SK-N-SH (cell line): ENCODE measurements around the gene OCA2.

ENCODE experiments used
- CTCF ChIP-seq: fragments of 200-600 bp; sonication (generic); IDR thresholded peaks from 2 replicates; pipeline ENCODE4 v1.6.1; 2017; ENCODE audit warnings: antibody characterized with exemption, mild to moderate bottlenecking, moderate library complexity
- EP300 ChIP-seq, 2 experiments: IDR thresholded peaks; 2 replicates each; pipeline versions ENCODE4 v1.4.0 to v1.6.1; 2012; ENCODE audit warnings: borderline replicate concordance in 1 of 2, low read depth in 1 of 2, low read length in 1 of 2
- EZH2phosphoT487 ChIP-seq: fragments of 200-600 bp; sonication (generic); IDR thresholded peaks from 2 replicates; pipeline ENCODE4 v1.6.1; 2017; ENCODE audit warnings: low read depth, mixed run types, mild to moderate bottlenecking, antibody characterized with exemption, moderate library complexity, borderline replicate concordance
- FOXJ3 ChIP-seq: sonication (generic); formaldehyde crosslinking; IDR thresholded peaks from 2 replicates; pipeline ENCODE4 v1.5.1; 2020; ENCODE audit warnings: mild to moderate bottlenecking, missing genetic modification reagents
- FOXM1 ChIP-seq: IDR thresholded peaks from 2 replicates; pipeline ENCODE4 v1.4.0; 2012; ENCODE audit warnings: low read depth, mild to moderate bottlenecking
- IRF3 ChIP-seq: fragments of 150-350 bp; IDR thresholded peaks from 2 replicates; pipeline ENCODE4 v1.6.1; 2016; ENCODE audit warnings: mild to moderate bottlenecking, low read depth, low read length
- NRF1 ChIP-seq: IDR thresholded peaks from 2 replicates; pipeline ENCODE4 v1.6.1; 2012; ENCODE audit warnings: low read depth, mild to moderate bottlenecking, low read length
- POLR2AphosphoS5 ChIP-seq: IDR thresholded peaks from 2 replicates; pipeline ENCODE4 v1.6.1; 2012; ENCODE audit warnings: low read depth, low read length
- RAD21 ChIP-seq: IDR thresholded peaks from 2 replicates; pipeline ENCODE4 v1.6.1; 2012; ENCODE audit warnings: mild to moderate bottlenecking, low read length
- SIN3A ChIP-seq: IDR thresholded peaks from 2 replicates; pipeline ENCODE4 v1.6.1; 2012; ENCODE audit warnings: low read depth, mild to moderate bottlenecking, low read length, moderate library complexity, borderline replicate concordance
- TAF1 ChIP-seq: IDR thresholded peaks from 2 replicates; pipeline ENCODE4 v1.6.1; 2012; ENCODE audit warnings: low read depth, mild to moderate bottlenecking, low read length, moderate library complexity, borderline replicate concordance
- TEAD4 ChIP-seq: IDR thresholded peaks from 2 replicates; pipeline ENCODE4 v1.4.0; 2012; ENCODE audit warnings: mild to moderate bottlenecking, borderline replicate concordance; ENCODE audit not compliant: insufficient read depth
- USF2 ChIP-seq: fragments of 150-350 bp; IDR thresholded peaks from 2 replicates; pipeline ENCODE4 v1.6.1; 2017; ENCODE audit warnings: antibody characterized with exemption, low read length, low read depth, borderline replicate concordance
- YY1 ChIP-seq: IDR thresholded peaks from 2 replicates; pipeline ENCODE4 v1.4.0; 2012; ENCODE audit warnings: low read depth, mild to moderate bottlenecking

- TF ChIP-seq TAF1 (no peak), CTCF (no peak), FOXM1 (no peak), FOXJ3 (CRISPR knock-in tag) (no peak), EP300 (IDR thresholded peaks at IDR 0.05; ENCODE audit: borderline replicate concordance in 1 of 2, low read depth in 1 of 2, low read length in 1 of 2) (no peak), RAD21 (no peak), POLR2AphosphoS5 (no peak), EZH2phosphoT487 (no peak), IRF3 (no peak), SIN3A (no peak), USF2 (no peak), TEAD4 (no peak), NRF1 (no peak), YY1 (no peak)
These were observed 315.0 kb downstream of the OCA2 start for GRCh38 chr15:27784107-27784506.
